Esophagus muscularis mucosa (tissue), 4 donors: ENCODE measurements around the gene TRPM6.

Experiments used
- CTCF ChIP-seq, 3 experiments: fragments of 200-600 bp in 2 of 3; fragments of 450-650 bp in 1 of 3; sonication (generic) in 2 of 3; IDR thresholded peaks; one replicate each; pipeline ENCODE4 v1.5.1; 2017 to 2019; ENCODE audit warnings: antibody characterized with exemption in 3 of 3, mild to moderate bottlenecking in 2 of 3, moderate library complexity in 1 of 3
- EP300 ChIP-seq: sonication (generic); formaldehyde crosslinking; IDR thresholded peaks from one replicate; pipeline ENCODE4 v1.6.1; 2017; ENCODE audit warnings: antibody characterized with exemption
- POLR2A ChIP-seq: fragments of 450-650 bp; IDR thresholded peaks from one replicate; pipeline ENCODE4 v1.6.1; 2017; ENCODE audit warnings: antibody characterized with exemption, moderate library complexity, mild to moderate bottlenecking, low read depth
- POLR2AphosphoS5 ChIP-seq, 2 donors: sonication (generic); formaldehyde crosslinking; IDR thresholded peaks; one replicate each; pipeline ENCODE4 v1.6.1; 2017; ENCODE audit warnings: antibody characterized with exemption in 2 of 2

GRCh38 chr9:74721696-74722660, 165.7 kb downstream of the TRPM6 start:
- TF ChIP-seq POLR2A: no peak
- TF ChIP-seq CTCF (IDR thresholded peaks at IDR 0.05): no peak
- TF ChIP-seq EP300: no peak
- no peak for TF ChIP-seq POLR2AphosphoS5 (IDR thresholded peaks at IDR 0.05)
